Fibroblast of mammary gland (primary cell): ENCODE measurements around the gene ARHGEF18.
"Not testable (repeated sequence)": the region's sequence is repeated elsewhere in the genome, so short reads cannot be mapped to it uniquely, and the experiment has no call there.

Experiments used
- DNase-seq: peaks from one replicate; pipeline ENCODE4 v3.0.0-alpha.2; 2010; ENCODE audit warnings: low read depth
- H3K4me3 ChIP-seq: 2 replicates; pipeline ENCODE4 v1.5.1; 2011; ENCODE audit warnings: low read depth, mild to moderate bottlenecking, low read length, moderate library complexity; ENCODE audit not compliant: control insufficient read depth
- CTCF ChIP-seq: conservative IDR thresholded peaks from 2 replicates; pipeline ENCODE4 v1.5.1; 2011; ENCODE audit warnings: low read depth, low read length, inconsistent platforms; ENCODE audit not compliant: control insufficient read depth, insufficient read depth

Gene ARHGEF18

GRCh38 chr19:7356899-7357627 lies 8.3 kb downstream of the ARHGEF18 start:
- H3K4me3 ChIP-seq = no peak overlapping the region
- TF ChIP-seq CTCF = no peak
- no peak for DNase-seq

GRCh38 chr19:7358102-7358597 lies 9.4 kb downstream of the ARHGEF18 start:
- TF ChIP-seq CTCF = no peak
- DNase-seq = no peak
- H3K4me3 ChIP-seq = no peak overlapping the region

GRCh38 chr19:7360393-7360984 lies 11.8 kb downstream of the ARHGEF18 start:
- DNase-seq = peak; percentile 25
- no peak for TF ChIP-seq CTCF
- H3K4me3 ChIP-seq = no peak overlapping the region

- H3K4me3 ChIP-seq = no peak overlapping the region
Measured at GRCh38 chr19:7363225-7363624, 14.5 kb downstream of the ARHGEF18 start.

GRCh38 chr19:7366701-7367420 lies 18.1 kb downstream of the ARHGEF18 start:
- peak; percentile 45 for TF ChIP-seq CTCF
- peak; percentile 66 for DNase-seq
- no peak overlapping the region for H3K4me3 ChIP-seq

More at GRCh38 chr19:7363225-7363624, 14.5 kb downstream of the ARHGEF18 start:
- no peak for DNase-seq
- TF ChIP-seq CTCF = no peak

- no peak for DNase-seq
- no peak for TF ChIP-seq CTCF
- no peak overlapping the region for H3K4me3 ChIP-seq
Measured at GRCh38 chr19:7368456-7368855, 19.7 kb downstream of the ARHGEF18 start.

GRCh38 chr19:7368866-7369265 lies 20.1 kb downstream of the ARHGEF18 start:
- DNase-seq = peak; percentile 85
- H3K4me3 ChIP-seq = not testable (repeated sequence)
